Measurements from ENCODE around the gene FGL2. TPM values are rescaled to one million over a fixed set of nuclear protein-coding genes. Genes with fewer than 3 reads are reported as not detected.
"Not testable (repeated sequence)": the region's sequence is repeated elsewhere in the genome, so short reads cannot be mapped to it uniquely, and the experiment has no call there.

The FGL2 gene
- total RNA-seq, 2 experiments from 2014 or later, result 9.6 to 10.7 TPM

- Mint-ChIP-seq H3K4me1 (no peaks in the 10 kb centered on the region), H3K9me3 (peaks cover 4% of the 10 kb centered on the region), H3K27me3 (no peaks in the 10 kb centered on the region), H3K36me3 (peaks cover 17% of the 10 kb centered on the region), H3K4me3 (no peak overlapping the region), H3K27ac (no peak overlapping the region)
- ATAC-seq (ENCODE audit: low read depth), result no peak
- DNase-seq, result no peak
- POLR2A ChIA-PET, result no interaction called here
Observed at GRCh38 chr7:77232467-77232866, 32.8 kb upstream of the FGL2 start.

GRCh38 chr7:77228795-77229194, 29.2 kb upstream of the FGL2 start:
- H3K4me3 Mint-ChIP-seq; DNase-seq; ATAC-seq (ENCODE audit: low read depth); H3K9me3 Mint-ChIP-seq; H3K4me1 Mint-ChIP-seq; H3K27ac Mint-ChIP-seq; POLR2A ChIA-PET; H3K27me3 Mint-ChIP-seq: not testable (repeated sequence)
- H3K36me3 Mint-ChIP-seq, result peaks cover 14% of the 10 kb centered on the region

- ATAC-seq (ENCODE audit: low read depth) (no peak), DNase-seq (no peak)
- Mint-ChIP-seq H3K4me1 (peaks cover 15% of the 10 kb centered on the region), H3K4me3 (no peak overlapping the region), H3K27me3 (no peaks in the 10 kb centered on the region), H3K36me3 (peaks cover 18% of the 10 kb centered on the region), H3K9me3 (no peaks in the 10 kb centered on the region), H3K27ac (no peak overlapping the region)
- POLR2A ChIA-PET, result no interaction called here
Observed at GRCh38 chr7:77226357-77226839, 26.8 kb upstream of the FGL2 start.

- H3K27ac Mint-ChIP-seq, result no peak overlapping the region
- H3K36me3 Mint-ChIP-seq, result peaks cover 19% of the 10 kb centered on the region
- H3K4me1 Mint-ChIP-seq, result peaks cover 16% of the 10 kb centered on the region
- no peak for DNase-seq
- POLR2A ChIA-PET, result no interaction called here
- H3K27me3 Mint-ChIP-seq, result no peaks in the 10 kb centered on the region
- ATAC-seq (ENCODE audit: low read depth), result no peak
- H3K4me3 Mint-ChIP-seq, result no peak overlapping the region
- H3K9me3 Mint-ChIP-seq, result peaks cover 8% of the 10 kb centered on the region
Observed at GRCh38 chr7:77223261-77223660, 23.6 kb upstream of the FGL2 start.

GRCh38 chr7:77222819-77223218, 23.2 kb upstream of the FGL2 start:
- peak; percentile 82 for ATAC-seq (ENCODE audit: low read depth)
- no peak overlapping the region for H3K4me3 Mint-ChIP-seq

DNA sequence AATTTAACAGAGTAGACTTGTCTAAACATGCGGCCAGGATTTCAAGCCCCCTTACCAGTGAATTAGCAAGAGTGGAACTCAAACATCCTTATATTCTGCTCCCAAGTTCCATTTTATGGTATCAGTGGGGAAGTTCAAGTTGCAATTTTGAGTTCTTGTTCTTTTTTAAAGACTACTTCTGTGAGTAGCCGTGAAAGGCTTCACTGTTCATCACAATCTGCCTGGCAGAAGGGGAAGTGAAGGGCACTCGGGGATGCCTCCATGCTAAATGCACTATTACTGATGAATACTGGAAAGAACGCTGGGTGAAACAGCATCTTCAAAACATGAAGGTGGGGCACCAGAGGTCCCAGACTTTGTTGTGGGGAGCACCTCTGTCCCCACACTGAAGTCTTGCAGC, 22.4 kb upstream of the FGL2 start:
- Mint-ChIP-seq H3K27ac (no peak overlapping the region), H3K36me3 (peaks cover 19% of the 10 kb centered on the region), H3K4me3 (no peak overlapping the region), H3K9me3 (peaks cover 8% of the 10 kb centered on the region), H3K4me1 (peaks cover 16% of the 10 kb centered on the region), H3K27me3 (no peaks in the 10 kb centered on the region)
- ATAC-seq (ENCODE audit: low read depth) (no peak), DNase-seq (no peak)
- POLR2A ChIA-PET, result no interaction called here

More at GRCh38 chr7:77222819-77223218, 23.2 kb upstream of the FGL2 start:
- Mint-ChIP-seq H3K4me1 (peaks cover 16% of the 10 kb centered on the region), H3K36me3 (peaks cover 19% of the 10 kb centered on the region), H3K9me3 (peaks cover 8% of the 10 kb centered on the region), H3K27me3 (no peaks in the 10 kb centered on the region), H3K27ac (no peak overlapping the region)
- no peak for DNase-seq
- POLR2A ChIA-PET, result no interaction called here

DNA sequence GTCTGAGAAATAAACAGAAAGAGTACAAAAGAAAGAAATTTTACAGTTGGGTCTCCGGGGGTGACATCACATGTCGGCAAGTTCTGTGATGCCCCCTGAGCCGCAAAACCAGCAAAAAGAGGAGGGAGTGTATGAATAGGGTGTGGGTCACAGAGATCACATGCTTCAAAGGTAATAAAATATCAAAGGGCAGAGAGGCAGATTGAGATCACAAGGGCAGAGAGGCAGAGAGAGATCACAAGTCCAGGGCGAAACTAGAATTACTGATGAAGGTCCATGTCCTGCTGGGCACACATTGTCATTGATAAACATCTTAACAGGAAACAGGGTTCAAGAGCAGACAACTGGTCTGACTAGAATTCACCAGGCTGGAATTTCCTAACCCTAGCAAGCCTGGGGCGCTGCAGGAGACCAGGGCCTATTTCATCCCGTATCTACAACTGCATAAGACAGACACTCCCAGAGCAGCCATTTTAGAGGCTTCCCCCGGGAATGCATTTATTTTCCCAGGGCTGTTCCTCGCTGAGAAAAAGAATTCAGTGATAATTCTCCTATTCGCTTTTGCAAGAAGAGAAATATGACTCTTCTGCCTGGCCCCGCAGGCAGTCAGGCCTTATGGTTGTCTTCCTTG, 20.2 kb upstream of the FGL2 start:
- H3K27ac Mint-ChIP-seq; H3K9me3 Mint-ChIP-seq; POLR2A ChIA-PET; H3K4me3 Mint-ChIP-seq; ATAC-seq (ENCODE audit: low read depth); H3K27me3 Mint-ChIP-seq; DNase-seq: not testable (repeated sequence)
- Mint-ChIP-seq H3K36me3 (peaks cover 19% of the 10 kb centered on the region), H3K4me1 (peaks cover 16% of the 10 kb centered on the region)

GRCh38 chr7:77217474-77218185, 18.0 kb upstream of the FGL2 start:
- DNase-seq (no peak), ATAC-seq (ENCODE audit: low read depth) (no peak)
- no peak overlapping the region for H3K27ac Mint-ChIP-seq
- H3K36me3 Mint-ChIP-seq, result peaks cover 15% of the 10 kb centered on the region
- H3K9me3 Mint-ChIP-seq, result peaks cover 9% of the 10 kb centered on the region
- POLR2A ChIA-PET, result interaction anchor here (0.7 kb wide), 1 partner anchor 17 kb away, joined by 3 read pairs; no protein-coding TSS in a partner anchor
- peaks cover 8% of the 10 kb centered on the region for H3K4me1 Mint-ChIP-seq
- H3K27me3 Mint-ChIP-seq, result no peaks in the 10 kb centered on the region
- H3K4me3 Mint-ChIP-seq, result no peak overlapping the region

GRCh38 chr7:77216181-77216845, 16.7 kb upstream of the FGL2 start:
- H3K4me3 Mint-ChIP-seq, result no peak overlapping the region
- peaks cover 12% of the 10 kb centered on the region for H3K36me3 Mint-ChIP-seq
- ATAC-seq (ENCODE audit: low read depth) (no peak), DNase-seq (no peak)
- no peak overlapping the region for H3K27ac Mint-ChIP-seq
- peaks cover under 1% of the 10 kb centered on the region for H3K4me1 Mint-ChIP-seq
- no peaks in the 10 kb centered on the region for H3K27me3 Mint-ChIP-seq
- peaks cover 9% of the 10 kb centered on the region for H3K9me3 Mint-ChIP-seq
- POLR2A ChIA-PET, result no interaction called here

GRCh38 chr7:77209479-77210139, 10.0 kb upstream of the FGL2 start:
- peaks cover 2% of the 10 kb centered on the region for H3K4me1 Mint-ChIP-seq
- H3K27me3 Mint-ChIP-seq, result no peaks in the 10 kb centered on the region
- no peak for ATAC-seq (ENCODE audit: low read depth)
- H3K9me3 Mint-ChIP-seq, result peaks cover 18% of the 10 kb centered on the region
- no peak overlapping the region for H3K27ac Mint-ChIP-seq
- H3K4me3 Mint-ChIP-seq, result no peak overlapping the region
- no peak for DNase-seq
- H3K36me3 Mint-ChIP-seq, result peaks cover 18% of the 10 kb centered on the region
- POLR2A ChIA-PET, result no interaction called here

DNA sequence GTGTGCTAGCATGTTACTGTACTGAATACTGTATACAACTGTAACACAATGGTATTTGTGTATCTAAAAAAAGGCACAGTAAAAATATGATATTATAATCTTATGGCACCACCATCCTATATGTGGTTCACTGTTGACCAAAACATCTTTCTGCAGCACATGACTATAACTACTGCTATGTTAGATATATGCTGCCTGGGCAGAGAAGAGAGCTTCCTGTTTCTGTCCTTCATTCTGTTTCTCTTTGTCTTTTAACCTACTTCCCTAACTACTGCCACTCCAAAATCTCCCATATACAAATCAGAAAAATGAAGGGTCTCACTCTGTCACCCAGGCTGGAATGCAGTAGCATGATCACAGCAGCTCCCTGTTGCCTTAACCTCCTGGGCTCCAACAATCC, 8.8 kb upstream of the FGL2 start:
- POLR2A ChIA-PET, result no interaction called here
- no peak for DNase-seq
- ATAC-seq (ENCODE audit: low read depth), result no peak
- Mint-ChIP-seq H3K27ac (no peak overlapping the region), H3K4me1 (peaks cover 2% of the 10 kb centered on the region), H3K9me3 (peaks cover 18% of the 10 kb centered on the region), H3K36me3 (peaks cover 18% of the 10 kb centered on the region), H3K4me3 (no peak overlapping the region), H3K27me3 (no peaks in the 10 kb centered on the region)

- peaks cover 18% of the 10 kb centered on the region for H3K36me3 Mint-ChIP-seq
- no peaks in the 10 kb centered on the region for H3K27me3 Mint-ChIP-seq
- peaks cover 14% of the 10 kb centered on the region for H3K4me1 Mint-ChIP-seq
- no peak overlapping the region for H3K4me3 Mint-ChIP-seq
- H3K9me3 Mint-ChIP-seq, result peaks cover 13% of the 10 kb centered on the region
- DNase-seq (no peak), ATAC-seq (ENCODE audit: low read depth) (no peak)
- no peak overlapping the region for H3K27ac Mint-ChIP-seq
- POLR2A ChIA-PET, result no interaction called here
Observed at GRCh38 chr7:77205706-77206105, 6.1 kb upstream of the FGL2 start.

DNA sequence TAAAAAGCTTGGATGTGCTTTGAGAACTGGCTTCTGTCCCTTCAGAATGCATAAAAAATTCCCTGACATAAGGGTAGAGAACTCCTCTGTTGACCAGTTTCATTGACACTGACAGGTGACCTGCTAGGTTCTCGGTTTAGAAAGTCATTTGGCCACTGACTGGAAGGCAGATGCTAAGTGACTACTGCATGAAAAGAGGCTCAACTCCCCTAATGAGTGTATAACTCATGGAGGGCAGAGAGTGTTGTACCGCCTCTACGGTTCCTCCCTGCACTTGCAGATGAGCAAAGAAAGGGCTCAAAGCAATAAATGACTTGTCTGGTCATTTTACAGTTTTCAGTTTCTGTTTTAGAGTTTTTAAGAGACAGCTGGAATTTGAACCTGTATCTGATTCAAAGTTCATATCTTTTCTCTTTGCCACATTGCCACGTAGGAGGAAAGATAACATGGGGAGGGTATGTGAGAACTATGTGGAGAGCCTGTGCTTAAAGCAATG, 2.9 kb upstream of the FGL2 start:
- peaks cover 33% of the 10 kb centered on the region for H3K4me1 Mint-ChIP-seq
- no peaks in the 10 kb centered on the region for H3K36me3 Mint-ChIP-seq
- H3K9me3 Mint-ChIP-seq, result no peaks in the 10 kb centered on the region
- no peak overlapping the region for H3K27ac Mint-ChIP-seq
- POLR2A ChIA-PET, result no interaction called here
- no peak for DNase-seq
- no peaks in the 10 kb centered on the region for H3K27me3 Mint-ChIP-seq
- ATAC-seq (ENCODE audit: low read depth), result no peak
- H3K4me3 Mint-ChIP-seq, result no peak overlapping the region

Measured in activated naive CD8-positive, alpha-beta T cell treated with anti-CD3 and anti-CD28 coated beads, Interleukin-2, amount 10 ng/mL, durations not matched to agents 7 days and 5 days (primary cell).